Sigmoid colon (tissue), 7 donors: ENCODE results near the gene LMF1. TPM values are rescaled to one million over a fixed set of nuclear protein-coding genes. Genes with fewer than 3 reads are reported as not detected.

Source experiments
- DNase-seq: peaks from one replicate; pipeline ENCODE4 v3.0.0-alpha.2; 2019
- H3K27ac ChIP-seq, 4 donors: fragments of 200-600 bp; sonication (generic); one replicate each; pipeline ENCODE4 v1.5.1; 2016 to 2019; ENCODE audit warnings: mild to moderate bottlenecking in 1 of 4
- H3K27me3 ChIP-seq, 3 donors: fragments of 200-600 bp; sonication (generic); one replicate each; pipeline ENCODE4 v1.5.1; 2019; ENCODE audit warnings: mild to moderate bottlenecking in 1 of 3
- H3K36me3 ChIP-seq, 4 donors: fragments of 200-600 bp; sonication (generic); one replicate each; pipeline ENCODE4 v1.5.1; 2016 to 2019
- H3K4me1 ChIP-seq, 4 donors: fragments of 200-600 bp; sonication (generic); one replicate each; pipeline ENCODE4 v1.5.1; 2017 to 2019
- H3K4me3 ChIP-seq, 4 donors: fragments of 200-600 bp; sonication (generic); one replicate each; pipeline ENCODE4 v1.5.1; 2017 to 2019; ENCODE audit warnings: mild to moderate bottlenecking in 2 of 4, moderate library complexity in 1 of 4
- H3K9me3 ChIP-seq, 4 donors: fragments of 200-600 bp in 3 of 4; sonication (generic) in 3 of 4; one replicate each; pipeline versions ENCODE4 v1.5.1 to v1.6.1; 2013 to 2019
- EP300 ChIP-seq, 4 donors: sonication (generic); formaldehyde crosslinking; IDR thresholded peaks; one replicate each; pipeline ENCODE4 v1.6.1; 2017; ENCODE audit warnings: antibody characterized with exemption in 4 of 4
- POLR2A ChIP-seq, 2 donors: fragments of 450-650 bp; IDR thresholded peaks; one replicate each; pipeline ENCODE4 v1.6.1; 2016; ENCODE audit warnings: antibody characterized with exemption in 2 of 2, mild to moderate bottlenecking in 2 of 2, moderate library complexity in 2 of 2
- POLR2AphosphoS5 ChIP-seq, 4 donors: sonication (generic); formaldehyde crosslinking; IDR thresholded peaks; one replicate each; pipeline ENCODE4 v1.6.1; 2017; ENCODE audit warnings: antibody characterized with exemption in 4 of 4
- WGBS, 2 donors: extraction: QIAGEN DNeasy Blood & Tissue Kit; methylation state at CpG; one replicate each; pipeline ENCODE4 v1.1.7; 2013; 5-methylcytosine and 5-hydroxymethylcytosine counted together
- intact Hi-C: fragments of 100-400 bp; cut with DNase I; formaldehyde crosslinking; loops from one replicate; pipeline ENCODE4 v1.15.1; 2023
- polyA plus RNA-seq, 3 donors: library from polyadenylated mRNA; stranded (reverse); fragments of 200-250 nt; gene quantifications; one replicate each; pipeline ENCODE4 v1.2.3, GENCODE V29; 2013
- total RNA-seq, 4 donors: library from RNA; depleted of rRNA; stranded (reverse); fragments of >200 nt; gene quantifications; one replicate each; pipeline ENCODE4 v1.1.0, GENCODE V29; 2016
- TF ChIP-seq, protein P1 (sequence below), 4 experiments: fragments of 450-650 bp in 3 of 4; fragments of 200-600 bp in 1 of 4; IDR thresholded peaks; one replicate each; pipeline ENCODE4 v1.5.1; 2016 to 2019; ENCODE audit warnings: antibody characterized with exemption in 4 of 4, mild to moderate bottlenecking in 3 of 4, moderate library complexity in 2 of 4
- donor health status: healthy with polysubstance abuse.
- donor health status: Bipolar disorder and iron deficiency.
- donor health status: healthy.

Gene LMF1
- total and polyA plus RNA-seq, 7 donors: 1.2 to 34.1 (median 19.9) TPM

DNA sequence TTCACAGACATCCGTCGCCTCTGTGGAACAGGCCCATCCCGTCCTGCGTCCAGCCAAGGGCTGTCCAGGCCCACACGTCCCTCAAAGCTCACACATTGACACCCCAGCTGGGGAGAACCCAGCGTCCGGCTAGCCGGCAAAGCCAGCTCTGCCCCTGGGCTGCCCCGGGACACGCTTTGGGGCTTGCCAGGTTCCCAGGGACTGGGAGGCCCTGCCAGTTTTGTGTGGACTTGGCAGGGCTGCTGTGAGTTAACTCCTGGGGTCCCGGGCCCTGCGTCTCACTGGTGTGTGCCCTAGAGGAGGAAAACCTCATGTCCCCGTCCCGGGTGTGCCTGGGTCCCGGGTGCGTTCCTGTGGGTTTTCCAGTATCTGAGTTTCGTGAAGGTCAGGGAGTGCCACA is 17.1 kb upstream of the LMF1 start:
- intact Hi-C loops: no loop called here
- Histone ChIP-seq H3K27ac (no peak overlapping the region), H3K4me1 (no peaks in the 10 kb centered on the region), H3K9me3 (no peaks in the 10 kb centered on the region), H3K36me3 (no peaks in the 10 kb centered on the region), H3K27me3 (peaks cover 0 to 45% (median 14%) of the 10 kb centered on the region in 3 donors), H3K4me3 (no peak overlapping the region)
- WGBS, 2 donors: 70 to 91% methylated on average over 17 of the region's 17 CpGs
- no peak for DNase-seq
- TF ChIP-seq POLR2A (IDR thresholded peaks at IDR 0.05) (no peak), POLR2AphosphoS5 (IDR thresholded peaks at IDR 0.05) (no peak), EP300 (IDR thresholded peaks at IDR 0.05) (no peak)
- TF ChIP-seq, protein P1, sequence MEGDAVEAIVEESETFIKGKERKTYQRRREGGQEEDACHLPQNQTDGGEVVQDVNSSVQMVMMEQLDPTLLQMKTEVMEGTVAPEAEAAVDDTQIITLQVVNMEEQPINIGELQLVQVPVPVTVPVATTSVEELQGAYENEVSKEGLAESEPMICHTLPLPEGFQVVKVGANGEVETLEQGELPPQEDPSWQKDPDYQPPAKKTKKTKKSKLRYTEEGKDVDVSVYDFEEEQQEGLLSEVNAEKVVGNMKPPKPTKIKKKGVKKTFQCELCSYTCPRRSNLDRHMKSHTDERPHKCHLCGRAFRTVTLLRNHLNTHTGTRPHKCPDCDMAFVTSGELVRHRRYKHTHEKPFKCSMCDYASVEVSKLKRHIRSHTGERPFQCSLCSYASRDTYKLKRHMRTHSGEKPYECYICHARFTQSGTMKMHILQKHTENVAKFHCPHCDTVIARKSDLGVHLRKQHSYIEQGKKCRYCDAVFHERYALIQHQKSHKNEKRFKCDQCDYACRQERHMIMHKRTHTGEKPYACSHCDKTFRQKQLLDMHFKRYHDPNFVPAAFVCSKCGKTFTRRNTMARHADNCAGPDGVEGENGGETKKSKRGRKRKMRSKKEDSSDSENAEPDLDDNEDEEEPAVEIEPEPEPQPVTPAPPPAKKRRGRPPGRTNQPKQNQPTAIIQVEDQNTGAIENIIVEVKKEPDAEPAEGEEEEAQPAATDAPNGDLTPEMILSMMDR (IDR thresholded peaks at IDR 0.05): no peak

DNA sequence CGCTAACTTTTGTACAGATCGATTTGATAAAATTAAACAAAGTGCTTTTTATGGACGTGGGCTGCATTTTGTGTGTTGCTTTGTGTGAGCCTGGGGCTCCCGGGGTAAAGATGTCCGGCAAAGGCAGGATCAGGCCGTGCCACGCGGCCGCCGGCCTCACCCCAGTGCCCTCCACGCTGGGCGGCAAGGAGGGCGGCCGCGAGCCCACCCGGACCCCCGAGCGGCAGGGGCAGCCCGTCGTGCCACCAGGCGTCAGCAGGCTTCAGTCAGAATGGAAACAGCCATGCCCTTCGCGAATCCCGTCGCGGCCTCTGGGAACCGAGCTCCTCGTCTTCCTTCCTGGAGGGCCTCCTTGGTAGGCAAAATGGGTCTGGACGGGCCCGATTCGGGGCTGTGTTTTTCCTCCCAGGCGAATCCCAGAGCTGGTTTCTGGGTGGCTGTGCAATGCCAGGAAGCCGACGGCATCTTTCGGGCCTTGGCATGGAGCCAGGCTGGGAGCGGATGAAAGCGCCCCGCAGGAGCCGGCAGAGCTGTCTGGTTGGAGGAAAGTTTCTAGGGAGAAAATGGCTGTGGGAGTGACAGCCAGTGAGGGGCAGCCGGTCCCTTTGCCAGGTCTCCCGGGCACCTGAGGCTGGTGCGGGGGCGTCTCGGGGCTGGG is 16.3 kb upstream of the LMF1 start:
- Histone ChIP-seq H3K9me3 (no peaks in the 10 kb centered on the region), H3K36me3 (no peaks in the 10 kb centered on the region), H3K4me3 (no peak overlapping the region), H3K27ac (no peak overlapping the region), H3K4me1 (peaks cover 0 to 6% (median 4%) of the 10 kb centered on the region in 4 donors), H3K27me3 (peaks cover 7 to 53% (median 22%) of the 10 kb centered on the region in 3 donors)
- no peak for TF ChIP-seq EP300 (IDR thresholded peaks at IDR 0.05)
- TF ChIP-seq, protein P1 (IDR thresholded peaks at IDR 0.05): no peak
- TF ChIP-seq POLR2AphosphoS5 (IDR thresholded peaks at IDR 0.05): no peak
- TF ChIP-seq POLR2A (IDR thresholded peaks at IDR 0.05): no peak
- intact Hi-C loops: no loop called here
- no peak for DNase-seq
- 83 to 88% methylated on average over 44 of the region's 44 CpGs for WGBS, 2 donors

DNA sequence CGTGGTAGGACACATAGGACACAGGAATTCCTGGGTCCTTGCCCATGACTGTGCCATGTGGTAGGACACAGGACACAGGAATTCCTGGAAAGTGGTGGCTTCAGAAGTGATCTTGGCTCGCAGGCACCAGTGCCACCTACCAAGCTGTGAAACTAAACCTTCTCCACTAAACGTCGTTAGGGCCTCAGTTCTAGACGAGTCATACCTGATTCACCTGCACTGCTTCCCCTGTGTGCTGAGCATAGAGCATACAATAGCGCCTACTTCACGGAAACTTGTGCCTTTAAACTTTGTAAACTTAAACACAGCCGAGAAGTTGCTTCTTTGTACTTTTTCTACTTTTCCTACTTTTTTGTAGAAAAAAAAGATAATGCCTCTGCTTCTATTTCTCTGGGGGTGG is 15.6 kb upstream of the LMF1 start:
- no peak for TF ChIP-seq EP300 (IDR thresholded peaks at IDR 0.05)
- no peak for TF ChIP-seq POLR2A (IDR thresholded peaks at IDR 0.05)
- TF ChIP-seq, protein P1 (IDR thresholded peaks at IDR 0.05): no peak
- no peak for TF ChIP-seq POLR2AphosphoS5 (IDR thresholded peaks at IDR 0.05)
- no peaks in the 10 kb centered on the region for H3K9me3 ChIP-seq
- no peak overlapping the region for H3K4me3 ChIP-seq
- H3K27ac ChIP-seq: no peak overlapping the region
- DNase-seq: no peak
- intact Hi-C loops: no loop called here
- no peaks in the 10 kb centered on the region for H3K36me3 ChIP-seq
- WGBS, 2 donors: 59 to 78% methylated on average over 8 of the region's 8 CpGs
- H3K27me3 ChIP-seq: peaks cover 11 to 60% (median 27%) of the 10 kb centered on the region in 3 donors
- peaks cover 0 to 11% (median 9%) of the 10 kb centered on the region in 4 donors for H3K4me1 ChIP-seq

DNA sequence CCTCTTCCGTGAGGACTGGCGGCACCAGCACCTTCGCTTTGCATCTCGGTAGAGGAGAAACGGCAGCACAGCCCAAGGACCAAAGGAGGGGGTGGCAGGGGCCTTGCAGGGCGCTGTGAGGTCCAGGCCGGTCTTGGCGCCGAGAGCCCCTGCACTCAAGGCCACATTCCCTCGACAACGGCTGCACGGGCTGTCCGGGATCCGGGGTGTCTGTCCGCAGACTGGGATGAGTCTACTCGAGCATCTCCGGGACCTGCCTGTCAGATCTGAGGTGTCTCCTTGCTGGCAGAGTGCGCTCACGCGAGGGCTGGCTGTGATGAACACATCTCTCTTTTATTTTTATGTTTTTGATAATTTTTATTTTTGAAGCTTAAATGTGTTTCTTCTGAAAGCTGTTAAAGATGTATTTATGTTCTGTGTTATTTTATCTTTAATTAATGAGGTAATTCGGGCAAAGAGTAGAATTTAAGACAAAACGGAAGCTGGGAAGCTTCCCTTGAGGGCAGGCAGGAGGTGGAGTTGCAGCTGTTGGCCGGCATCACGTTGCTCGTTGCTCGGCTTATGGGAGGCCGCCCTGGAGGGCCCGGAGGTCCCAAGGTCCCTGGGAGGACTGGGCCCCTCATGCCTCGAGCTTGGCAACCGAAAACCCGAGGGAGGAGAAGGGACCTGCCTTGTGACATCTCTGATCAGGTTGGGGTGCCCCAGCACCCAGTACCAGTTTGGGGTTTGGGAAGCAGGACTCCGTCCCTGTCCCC is 15.0 kb upstream of the LMF1 start:
- Histone ChIP-seq H3K4me1 (peaks cover 0 to 16% (median 14%) of the 10 kb centered on the region in 4 donors), H3K36me3 (no peaks in the 10 kb centered on the region), H3K9me3 (no peaks in the 10 kb centered on the region), H3K27me3 (peaks cover 13 to 66% (median 33%) of the 10 kb centered on the region in 3 donors), H3K4me3 (no peak overlapping the region), H3K27ac (no peak overlapping the region)
- WGBS, 2 donors: 89 to 90% methylated on average over 32 of the region's 32 CpGs
- DNase-seq: no peak
- TF ChIP-seq EP300 (IDR thresholded peaks at IDR 0.05): no peak
- TF ChIP-seq POLR2A (IDR thresholded peaks at IDR 0.05): no peak
- TF ChIP-seq, protein P1 (IDR thresholded peaks at IDR 0.05): no peak
- TF ChIP-seq POLR2AphosphoS5 (IDR thresholded peaks at IDR 0.05): no peak
- intact Hi-C loops: no loop called here
